ENCODE results near the gene IFNL3.
"Not testable (repeated sequence)": the region's sequence is repeated elsewhere in the genome, so short reads cannot be mapped to it uniquely, and the experiment has no call there.

IFNL3 gene

DNA sequence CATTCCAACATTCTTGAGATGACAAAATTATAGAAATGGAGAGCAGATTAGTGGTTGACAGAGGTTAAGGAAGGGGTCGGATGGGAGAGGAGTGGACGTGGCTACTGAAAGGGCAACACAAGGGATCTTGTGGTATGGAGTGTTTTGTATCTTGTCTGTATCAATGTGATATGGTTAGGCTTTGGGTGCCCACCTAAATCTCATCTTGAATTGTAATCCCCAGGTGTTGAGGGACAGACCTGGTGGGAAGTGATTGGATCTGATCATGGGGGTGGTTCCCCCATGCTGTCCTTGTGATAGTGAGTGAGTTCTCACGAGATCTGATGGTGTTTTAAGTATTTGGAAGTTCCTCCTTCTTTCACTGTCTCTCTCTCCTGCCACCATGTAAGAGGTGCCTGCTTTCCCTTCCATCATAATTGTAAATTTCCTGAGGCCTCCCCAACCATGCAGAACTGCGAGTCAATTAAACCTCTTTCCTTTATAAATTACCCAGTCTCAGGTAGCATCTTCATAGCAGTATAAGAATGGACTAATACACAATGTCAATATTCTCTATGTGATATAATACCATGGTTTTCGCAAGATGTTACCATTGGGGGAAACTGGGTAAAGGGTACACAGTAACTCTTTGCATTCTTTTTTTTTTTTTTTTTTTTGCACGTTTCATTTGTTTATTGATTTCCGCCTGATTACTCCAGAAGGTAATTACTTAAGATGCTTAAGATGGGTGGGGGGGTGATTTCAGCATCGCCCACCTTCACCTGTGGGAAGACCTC is 8.8 kb upstream of the IFNL3 start:
- no peak for DNase-seq (ENCODE audit: low read depth in 2 of 2)

DNA sequence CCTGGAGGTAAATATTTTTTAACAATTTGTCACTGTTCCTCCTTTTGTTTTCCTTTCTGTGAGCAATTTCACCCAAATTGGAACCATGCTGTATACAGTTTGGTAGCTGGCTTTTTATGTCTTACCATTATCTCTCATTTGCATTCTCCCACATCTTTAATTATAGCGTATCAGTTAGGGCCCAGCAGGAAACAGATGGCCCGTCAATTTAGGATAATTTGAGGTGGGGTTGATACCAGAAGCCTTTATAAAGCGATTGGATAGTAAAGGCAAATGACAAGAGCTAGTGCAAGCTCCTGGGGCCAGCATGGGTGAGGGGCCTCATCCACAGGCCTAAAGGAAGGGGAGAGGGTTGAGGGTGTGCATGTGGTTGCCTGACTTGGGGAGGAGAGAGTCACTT is 7.7 kb upstream of the IFNL3 start:
- no peak for DNase-seq (ENCODE audit: low read depth in 2 of 2)

DNA sequence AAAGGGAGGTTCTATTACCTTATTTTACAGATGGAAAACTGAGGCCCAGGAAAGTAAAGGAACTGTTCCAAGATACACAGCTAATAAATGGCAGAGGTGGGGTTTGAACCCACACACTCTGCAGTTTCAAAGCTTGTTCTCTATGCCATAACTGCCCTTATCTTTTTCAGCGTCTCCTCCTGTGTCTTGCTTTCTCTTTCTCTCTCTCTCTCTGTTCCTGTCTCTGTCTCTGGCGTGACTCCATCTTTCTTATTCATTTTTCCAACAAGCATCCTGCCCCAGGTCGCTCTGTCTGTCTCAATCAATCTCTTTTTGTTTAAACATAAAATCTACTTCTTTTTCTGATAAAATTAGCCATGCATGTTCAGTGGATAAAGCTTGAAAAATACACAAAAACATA is 7.0 kb upstream of the IFNL3 start:
- DNase-seq (ENCODE audit: low read depth in 2 of 2), result no peak

DNA sequence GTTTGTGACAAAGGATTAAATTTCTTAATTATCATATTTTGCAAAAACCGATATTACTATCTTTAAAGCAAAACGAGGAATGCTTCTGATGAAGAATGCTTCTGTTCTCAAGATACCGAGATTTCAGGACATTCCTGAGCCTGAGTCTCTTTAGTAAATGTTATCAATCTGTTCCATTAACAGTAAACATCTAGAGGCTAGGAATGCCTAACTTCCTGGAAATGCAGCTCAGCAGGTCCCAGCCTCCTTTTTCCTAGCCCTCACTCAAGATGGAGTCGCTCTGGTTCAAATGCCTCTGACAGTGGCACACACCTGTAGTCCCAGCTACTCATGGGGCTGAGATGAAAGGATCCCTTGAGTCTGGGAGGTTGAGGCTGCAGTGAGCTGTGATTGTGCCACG is 6.3 kb upstream of the IFNL3 start:
- DNase-seq (ENCODE audit: low read depth in 2 of 2), result no peak

DNA sequence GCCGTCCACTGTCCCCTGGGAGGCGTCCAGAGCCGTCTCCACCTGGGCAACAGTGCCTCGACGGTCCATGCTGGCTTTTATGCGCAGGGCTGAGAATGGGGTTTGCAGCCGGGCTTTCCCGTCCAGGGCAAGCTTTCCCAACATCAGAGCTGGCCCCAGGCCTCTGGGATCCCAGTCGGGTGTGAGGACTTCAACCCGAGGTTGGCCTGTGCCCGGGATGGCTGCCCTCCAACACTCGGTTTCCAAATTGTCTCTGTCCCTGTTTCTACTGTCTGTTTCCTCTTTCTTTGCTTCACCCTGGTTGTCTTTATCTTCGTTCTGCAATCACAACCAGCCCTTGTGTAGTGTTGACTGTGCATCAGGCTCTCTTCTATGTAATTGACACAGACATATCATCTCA is 4.0 kb upstream of the IFNL3 start, which contains the start of gene IFNL4:
TSS of gene IFNL4 (minus strand) at position 51 of the 400 bp plus-strand sequence.
- no peak for DNase-seq (ENCODE audit: low read depth in 2 of 2)

DNA sequence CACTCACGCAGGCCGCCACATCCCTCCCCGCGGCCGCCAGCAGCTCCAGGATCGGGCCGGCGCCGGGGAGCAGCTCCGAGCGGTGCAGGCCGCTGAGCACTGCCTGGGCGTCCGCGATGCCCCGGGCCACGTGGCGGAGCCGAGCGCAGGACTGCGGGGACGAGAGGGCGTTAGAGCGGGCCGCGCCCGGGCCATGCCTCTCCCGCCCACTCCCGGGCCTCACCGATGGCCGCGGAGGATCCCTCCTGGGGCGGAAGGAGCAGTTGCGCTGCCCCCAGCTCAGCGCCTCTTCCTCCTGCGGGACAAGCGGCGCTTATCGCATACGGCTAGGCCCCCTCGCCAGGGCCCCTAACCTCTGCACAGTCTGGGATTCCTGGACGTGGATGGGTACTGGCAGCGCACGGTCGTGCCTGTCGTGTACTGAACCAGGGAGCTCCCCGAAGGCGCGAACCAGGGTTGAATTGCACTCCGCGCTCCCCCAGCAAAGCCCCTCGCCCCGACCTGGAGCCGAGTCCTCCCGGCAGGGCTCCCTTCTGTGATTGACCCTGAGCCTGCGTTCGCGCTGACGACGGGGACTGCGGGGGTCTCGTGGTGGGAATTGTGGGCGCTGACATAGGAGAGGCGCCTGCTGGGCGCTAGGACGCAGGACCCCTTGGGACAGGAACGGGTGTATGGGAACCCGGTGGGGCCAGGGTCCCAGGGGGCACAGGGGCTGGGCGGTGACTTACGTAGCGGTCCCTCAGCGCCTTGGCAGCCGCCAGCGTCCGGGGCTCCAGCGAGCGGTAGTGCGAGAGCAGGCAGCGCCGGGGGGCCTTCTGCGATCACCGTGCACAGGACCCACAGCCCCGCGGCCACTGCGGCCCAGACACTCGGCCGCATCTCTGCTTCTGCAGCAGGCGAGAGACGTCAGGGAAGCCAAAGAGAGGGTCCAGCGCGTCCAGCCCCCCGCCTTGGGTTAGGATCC is 3.2 kb upstream of the IFNL3 start:
- DNase-seq (ENCODE audit: low read depth in 2 of 2), result no peak

DNA sequence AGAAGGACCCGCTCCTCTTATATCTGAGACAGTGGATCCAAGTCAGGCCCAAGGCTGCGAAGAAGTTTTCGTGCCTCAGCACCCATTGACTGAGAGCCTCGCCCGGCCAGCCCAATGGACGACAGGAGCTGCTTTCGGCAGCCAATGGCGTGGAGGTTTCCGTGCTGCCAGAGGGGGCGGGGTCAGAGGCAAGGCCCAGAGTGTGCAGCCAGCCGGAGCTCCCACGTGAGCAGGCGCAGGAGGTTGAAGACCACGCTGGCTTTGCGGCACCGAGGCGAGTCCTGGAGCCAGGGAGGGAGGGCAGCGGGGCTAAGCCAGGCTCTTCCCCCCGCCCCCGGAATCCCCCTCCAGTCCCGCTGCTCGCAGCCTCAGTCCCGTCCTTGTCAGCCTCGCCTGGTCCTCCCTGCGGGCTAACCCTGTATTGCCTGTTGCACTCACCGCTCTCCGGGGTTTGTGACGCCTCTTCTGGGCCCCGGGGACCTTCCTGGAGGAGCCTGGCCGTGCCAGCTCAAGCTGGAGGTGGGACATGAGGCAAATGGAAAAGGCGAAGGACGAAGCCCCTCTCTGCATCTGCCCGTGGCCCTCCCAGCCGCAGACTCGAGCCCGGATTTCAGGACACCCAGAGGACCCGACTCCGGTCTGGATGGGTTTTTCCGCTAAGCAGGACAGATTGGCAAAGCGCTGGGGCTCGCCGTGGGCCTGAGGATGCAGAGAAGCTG is 2.3 kb upstream of the IFNL3 start:
- DNase-seq (ENCODE audit: low read depth in 2 of 2), result peak in 1 of 2 donors; percentile 17

DNA sequence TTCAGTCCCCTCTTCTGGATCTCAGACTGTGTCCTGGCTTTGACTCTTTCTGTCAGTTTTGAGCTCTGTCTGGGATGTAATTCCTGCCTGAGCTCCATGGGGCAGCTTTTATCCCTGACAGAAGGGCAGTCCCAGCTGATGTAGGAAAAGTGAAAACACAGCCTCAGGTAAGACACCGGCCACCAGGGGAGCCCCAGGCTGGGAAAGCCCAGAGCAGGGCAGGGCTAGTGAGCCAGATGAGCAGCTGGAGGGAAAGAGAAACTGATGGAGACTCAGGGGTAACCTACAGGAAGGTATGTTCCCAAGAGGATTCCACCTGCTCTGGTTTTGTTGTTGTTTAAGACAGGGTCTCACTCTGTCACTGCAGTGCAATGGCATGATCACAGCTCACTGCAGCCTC is 360 bp upstream of the IFNL3 start:
- not testable (repeated sequence) for DNase-seq (ENCODE audit: low read depth in 2 of 2)

DNA sequence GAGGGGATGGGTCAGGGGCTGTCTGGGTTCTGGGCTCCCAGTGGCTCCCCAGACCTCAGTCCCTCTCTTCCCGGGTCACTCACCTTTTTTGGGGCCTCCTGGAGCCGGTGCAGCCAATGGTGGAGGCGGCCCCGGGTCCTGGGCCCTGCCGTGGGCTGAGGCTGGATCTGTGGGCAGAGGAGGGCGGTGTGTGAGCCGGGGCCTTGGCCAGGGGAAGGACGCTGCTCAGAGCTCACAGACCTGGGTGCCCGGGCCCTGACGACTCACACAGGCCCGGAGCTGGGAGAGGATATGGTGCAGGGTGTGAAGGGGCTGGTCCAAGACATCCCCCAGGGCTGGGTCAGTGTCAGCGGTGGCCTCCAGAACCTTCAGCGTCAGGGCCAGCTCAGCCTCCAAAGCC is 1.1 kb downstream of the IFNL3 start:
- not testable (repeated sequence) for DNase-seq (ENCODE audit: low read depth in 2 of 2)

DNA sequence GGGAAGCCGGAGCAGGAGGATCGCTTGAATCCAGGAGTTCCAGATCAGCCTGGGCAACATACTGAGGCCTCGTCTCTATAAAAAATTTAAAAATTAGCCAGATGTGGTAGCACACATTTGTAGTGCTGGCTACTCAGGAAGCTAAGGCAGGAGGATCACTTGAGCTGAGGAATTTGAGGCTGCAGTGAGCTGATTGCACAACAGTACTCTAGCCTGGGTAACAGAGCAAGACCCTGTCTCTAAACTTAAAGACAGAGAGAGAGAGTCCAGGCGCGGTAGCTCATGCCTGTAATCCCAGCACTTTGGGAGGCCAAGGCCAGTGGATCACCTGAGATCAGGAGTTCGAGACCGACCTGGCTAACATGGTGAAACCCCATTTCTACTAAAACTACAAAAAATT is 4.4 kb downstream of the IFNL3 start:
- DNase-seq (ENCODE audit: low read depth in 2 of 2), result no peak

DNA sequence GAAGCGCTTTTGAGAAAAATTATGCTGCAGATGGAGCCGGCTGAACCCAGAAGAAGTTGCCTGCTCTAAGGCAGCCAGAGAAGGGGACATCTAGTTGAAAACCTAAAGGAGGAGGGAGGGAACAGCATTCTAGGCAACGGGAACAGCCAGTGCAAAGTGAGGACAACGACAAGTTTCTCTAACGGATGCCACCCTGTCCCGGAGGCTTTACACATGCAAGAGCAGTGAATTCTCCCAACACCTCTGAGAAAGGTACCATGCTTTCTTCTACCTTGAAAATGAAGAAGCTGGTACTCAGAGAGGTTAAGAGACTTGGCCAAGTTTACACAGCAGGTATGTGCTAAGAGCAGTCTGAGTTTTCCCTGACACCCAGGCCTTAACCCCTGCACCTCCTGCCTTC is 5.9 kb downstream of the IFNL3 start:
- DNase-seq (ENCODE audit: low read depth in 2 of 2), result no peak

DNA sequence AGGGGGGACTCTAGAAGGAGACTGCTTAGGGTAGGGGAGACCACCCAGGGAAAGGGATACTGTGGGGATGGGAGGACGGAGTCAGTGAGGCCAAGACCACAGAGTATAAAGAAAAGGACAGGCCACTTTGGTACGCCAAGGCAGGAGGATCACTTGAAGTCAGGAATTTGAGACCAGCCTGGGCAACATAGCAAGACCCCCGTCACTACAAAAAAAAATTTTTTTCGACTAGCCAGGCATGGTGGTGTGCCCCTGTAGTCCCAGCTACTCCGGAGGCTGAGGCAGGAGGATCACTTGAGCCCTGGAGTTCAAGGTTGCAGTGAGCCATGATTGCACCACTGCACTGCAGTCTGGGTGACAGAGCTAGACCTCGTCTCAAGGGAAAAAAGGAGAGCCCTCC is 6.6 kb downstream of the IFNL3 start:
- DNase-seq (ENCODE audit: low read depth in 2 of 2), result no peak

DNA sequence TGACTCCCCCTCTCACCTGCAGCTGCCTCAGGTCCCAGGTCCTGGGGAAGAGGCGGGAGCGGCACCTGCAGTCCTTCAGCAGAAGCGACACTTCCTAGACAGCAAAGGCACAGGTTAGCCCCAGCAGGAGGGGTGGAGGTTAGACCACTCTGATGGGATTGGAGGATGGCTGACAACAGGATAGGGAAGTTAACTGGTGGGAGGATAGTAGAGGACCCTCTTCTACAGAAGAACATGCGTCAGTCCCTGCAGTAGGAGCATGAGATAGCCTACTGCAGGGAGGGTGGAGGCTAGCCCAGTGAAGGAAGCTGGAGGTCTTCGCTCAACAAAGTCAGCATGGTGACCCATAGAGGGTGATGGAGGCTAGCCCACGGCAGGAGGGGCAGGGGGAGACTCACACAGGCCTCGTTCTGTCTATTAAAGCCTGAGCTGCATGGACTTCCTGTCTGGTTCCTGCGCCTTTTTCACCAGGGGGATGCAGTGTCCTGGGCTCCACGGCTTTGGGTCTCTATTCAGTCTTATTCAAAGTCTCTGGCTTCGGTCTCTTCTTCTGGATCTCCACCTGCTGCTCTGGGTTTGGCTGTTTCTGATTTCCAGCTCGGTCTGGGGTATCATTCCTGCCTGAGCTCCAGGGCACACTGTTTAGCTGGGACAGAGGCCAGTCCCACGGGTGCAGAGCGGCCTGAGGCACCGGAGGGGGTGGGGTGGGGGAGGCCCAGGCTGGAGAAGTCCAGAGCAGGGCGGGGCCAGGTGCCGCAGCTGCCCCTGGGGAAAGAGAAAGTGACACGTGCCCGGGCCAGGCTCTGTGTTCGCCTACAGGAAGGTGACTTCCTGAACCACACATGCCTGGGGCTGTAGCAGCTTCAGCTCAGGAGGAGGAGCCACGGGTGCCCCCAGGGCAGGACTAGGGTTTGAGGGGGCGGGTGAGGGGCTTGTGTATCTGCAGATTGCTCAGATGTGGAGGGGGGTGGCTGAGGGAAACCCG is 7.3 kb downstream of the IFNL3 start:
- DNase-seq (ENCODE audit: low read depth in 2 of 2), result peak; percentile 9 to 44

DNA sequence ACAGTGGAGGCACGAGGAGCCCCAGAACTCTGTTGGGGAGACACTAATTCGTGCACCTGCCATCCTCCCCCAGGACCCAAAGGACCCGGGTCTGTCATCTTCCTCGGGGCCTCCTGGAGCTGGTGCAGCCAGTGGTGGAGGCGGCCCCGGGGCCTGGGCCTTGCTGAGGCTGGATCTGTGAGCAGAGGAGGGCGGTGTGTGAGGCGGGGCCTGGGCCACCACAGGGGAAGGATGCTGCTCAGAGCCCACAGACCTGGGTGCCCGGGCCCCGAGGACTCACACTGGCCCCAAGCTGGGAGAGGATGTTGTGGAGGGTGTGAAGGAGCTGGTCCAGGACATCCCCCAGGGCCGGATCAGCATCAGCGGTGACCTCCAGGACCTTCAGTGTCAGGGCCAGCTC is 8.3 kb downstream of the IFNL3 start:
- peak in 1 of 2 donors; percentile 35 for DNase-seq (ENCODE audit: low read depth in 2 of 2)

DNA sequence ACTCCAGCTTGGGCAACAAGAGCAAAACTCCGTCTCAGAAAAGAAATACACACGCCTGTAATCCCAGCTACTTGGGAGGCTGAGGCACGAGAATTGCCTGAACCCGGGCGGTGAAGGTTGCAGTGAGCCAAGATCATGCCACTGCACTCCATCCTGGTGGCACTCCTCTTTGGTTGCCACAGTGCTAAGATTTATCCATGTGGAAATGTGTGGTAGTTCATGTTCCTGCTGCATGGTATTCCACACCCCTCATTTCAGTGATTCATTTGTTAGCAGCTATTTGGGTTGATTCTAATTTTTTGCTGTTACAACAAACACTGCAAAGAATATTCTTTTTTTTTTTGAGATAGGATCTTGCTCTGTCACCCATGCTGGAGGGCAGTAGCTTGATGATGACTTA is 12.1 kb downstream of the IFNL3 start:
- DNase-seq (ENCODE audit: low read depth in 2 of 2), result no peak

DNA sequence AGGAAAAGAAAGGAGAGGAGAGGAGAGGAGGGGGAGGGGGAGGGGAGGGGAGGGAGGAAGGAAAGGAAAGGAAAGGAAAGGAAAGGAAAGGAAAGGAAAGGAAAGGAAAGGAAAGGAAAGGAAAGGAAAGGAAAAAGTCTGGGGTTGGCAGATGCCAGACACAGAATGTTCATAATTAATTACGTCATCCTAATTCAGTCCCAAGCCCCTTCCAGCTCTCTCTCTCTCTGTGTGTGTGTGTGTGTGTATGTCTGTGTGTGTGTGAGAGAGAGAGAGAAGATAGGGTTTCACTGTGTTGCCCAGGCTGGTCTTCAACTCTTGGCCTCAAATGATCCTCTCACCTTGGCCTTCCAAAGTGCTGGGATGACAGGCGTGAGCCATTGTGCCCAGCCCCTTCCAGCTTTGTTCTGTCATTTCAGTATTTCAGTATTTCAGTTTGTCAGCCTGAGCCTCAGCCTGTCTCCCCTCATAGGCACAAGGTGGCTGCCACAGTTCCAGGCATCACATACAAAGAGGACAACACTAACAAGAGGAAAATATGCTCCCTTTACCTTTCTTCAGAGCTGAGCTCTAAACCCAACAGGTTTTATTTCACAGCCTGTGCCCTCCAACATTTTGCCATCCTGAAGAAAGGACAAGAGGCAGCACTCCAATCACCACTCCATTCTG is 14.6 kb downstream of the IFNL3 start:
- DNase-seq (ENCODE audit: low read depth in 2 of 2), result no peak

DNA sequence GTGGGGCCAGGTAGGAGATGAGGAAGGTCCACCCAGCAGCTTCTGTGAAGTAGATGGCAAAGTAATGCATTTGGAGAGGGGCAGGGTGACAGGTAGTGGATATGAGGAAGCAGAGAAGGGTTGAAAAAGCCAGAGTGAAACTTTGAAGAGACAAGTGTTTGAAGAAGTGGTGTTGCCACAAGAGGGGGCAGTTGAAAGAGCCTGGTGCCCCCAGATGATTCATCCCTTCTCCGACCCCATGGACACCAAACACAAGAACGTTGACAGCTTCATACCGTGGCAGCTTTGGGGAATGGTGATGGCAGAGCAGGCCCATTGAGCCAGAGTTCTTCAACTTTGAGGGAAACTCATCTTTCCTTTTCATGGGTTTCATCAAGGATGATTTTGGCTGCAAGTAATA is 19.9 kb downstream of the IFNL3 start:
- DNase-seq (ENCODE audit: low read depth in 2 of 2), result no peak

DNA sequence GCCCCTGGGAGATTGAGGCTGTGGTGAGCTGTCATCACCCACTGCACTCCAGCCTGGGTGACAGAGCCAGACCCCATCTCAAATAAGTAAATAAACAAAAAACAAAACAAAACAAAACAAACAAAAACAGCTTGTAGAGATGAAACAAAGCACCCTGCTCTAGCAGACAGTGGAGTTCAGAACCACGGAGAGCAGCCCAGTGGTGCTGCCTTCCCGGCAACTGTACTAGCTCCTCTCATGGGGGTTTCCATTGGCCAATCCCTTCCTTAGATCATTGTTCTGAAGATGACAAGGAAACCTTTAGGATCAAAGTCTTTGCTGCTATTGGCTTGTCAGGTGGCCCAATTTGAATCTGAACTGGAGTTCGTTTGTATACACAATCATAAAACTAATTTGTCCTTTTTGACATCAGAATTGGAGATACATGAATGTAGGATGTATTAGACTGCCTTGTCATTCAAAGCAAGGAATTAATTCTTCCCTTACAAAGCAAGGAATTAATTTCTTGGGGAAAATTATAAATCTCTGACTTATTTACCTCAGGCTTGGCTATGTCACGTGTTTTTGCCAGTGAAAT is 21.0 kb downstream of the IFNL3 start:
- no peak for DNase-seq (ENCODE audit: low read depth in 2 of 2)

DNA sequence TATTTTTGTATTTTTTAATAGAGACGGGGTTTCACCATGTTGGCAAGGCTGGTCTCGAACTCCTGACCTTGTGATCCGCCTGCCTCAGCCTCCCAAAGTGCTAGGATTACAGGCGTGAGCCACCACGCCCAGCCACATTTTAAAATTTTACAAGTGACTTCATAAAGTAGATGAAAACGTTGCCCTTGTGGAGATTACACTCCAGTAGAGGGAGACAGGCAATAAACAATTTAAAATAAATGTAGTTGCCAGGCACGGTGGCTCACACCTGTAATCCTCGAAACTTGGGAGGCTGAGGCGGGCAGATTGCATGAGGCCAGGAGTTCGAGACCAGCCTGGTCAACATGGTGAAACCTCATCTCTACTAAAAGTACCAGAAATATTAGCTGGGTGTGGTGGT is 25.7 kb downstream of the IFNL3 start:
- not testable (repeated sequence) for DNase-seq (ENCODE audit: low read depth in 2 of 2)
